Progenitor cell of endocrine pancreas (in vitro differentiated cells): ENCODE measurements around the gene CDKN2B-AS1. TPM values are rescaled to one million over a fixed set of nuclear protein-coding genes. Genes with fewer than 3 reads are reported as not detected.

Experiments
- DNase-seq: peaks from one replicate; pipeline ENCODE4 v3.0.0; 2021; ENCODE audit warnings: low spot score; ENCODE audit not compliant: unreplicated experiment
- H3K27ac Mint-ChIP-seq: 2 replicates; pipeline ENCODE4 v1.8.0; 2021; ENCODE audit warnings: mild to moderate bottlenecking, moderate library complexity, mixed read lengths
- H3K27me3 Mint-ChIP-seq: 2 replicates; pipeline ENCODE4 v1.8.0; 2021; ENCODE audit warnings: mixed read lengths
- H3K36me3 Mint-ChIP-seq: 2 replicates; pipeline ENCODE4 v1.8.0; 2022; ENCODE audit warnings: mixed read lengths; ENCODE audit not compliant: insufficient read depth
- H3K4me1 Mint-ChIP-seq: 2 replicates; pipeline ENCODE4 v1.8.0; 2021; ENCODE audit warnings: low read depth, mixed read lengths
- H3K4me3 Mint-ChIP-seq: 2 replicates; pipeline ENCODE4 v1.8.0; 2021; ENCODE audit warnings: low read depth, mild to moderate bottlenecking, moderate library complexity, mixed read lengths
- H3K9me3 Mint-ChIP-seq: 2 replicates; pipeline ENCODE4 v1.8.0; 2021; ENCODE audit warnings: low read depth, mixed read lengths
- total RNA-seq: library from RNA; stranded (reverse); gene quantifications from 2 replicates; pipeline ENCODE4 v1.2.1, GENCODE V29; 2021
- TF ChIP-seq, protein P1 (sequence below): fragments of 200-600 bp; sonication (generic); IDR thresholded peaks from one replicate; pipeline ENCODE4 v1.5.0; 2021; ENCODE audit warnings: antibody characterized with exemption, mild to moderate bottlenecking; ENCODE audit not compliant: unreplicated experiment

The CDKN2B-AS1 gene
- total RNA-seq, 1 donor from 2014 or later = not detected

DNA sequence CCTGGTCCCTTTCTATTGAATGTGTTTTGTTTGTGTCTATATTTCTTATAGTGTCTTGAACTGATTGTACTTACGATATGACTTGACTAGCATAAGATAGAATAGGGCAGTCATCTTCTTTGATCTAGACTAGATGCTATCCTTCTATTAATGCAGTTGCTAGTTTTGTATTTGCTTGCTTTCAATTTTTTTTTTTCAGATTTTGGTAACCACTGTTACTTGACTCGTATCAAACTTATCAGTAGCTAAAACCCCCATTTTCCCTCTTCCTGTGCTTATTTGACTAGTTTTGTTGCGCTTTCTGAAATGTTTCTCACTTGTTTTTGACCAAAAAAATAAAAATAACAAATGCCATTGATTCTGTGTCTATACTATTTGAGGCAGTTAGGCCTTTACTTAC, 83.5 kb downstream of the CDKN2B-AS1 start:
- H3K4me1 Mint-ChIP-seq = no peaks in the 10 kb centered on the region
- no peak overlapping the region for H3K27ac Mint-ChIP-seq
- no peaks in the 10 kb centered on the region for H3K27me3 Mint-ChIP-seq
- no peaks in the 10 kb centered on the region for H3K9me3 Mint-ChIP-seq
- H3K4me3 Mint-ChIP-seq = no peak overlapping the region
- H3K36me3 Mint-ChIP-seq = no peaks in the 10 kb centered on the region
- TF ChIP-seq, protein P1, sequence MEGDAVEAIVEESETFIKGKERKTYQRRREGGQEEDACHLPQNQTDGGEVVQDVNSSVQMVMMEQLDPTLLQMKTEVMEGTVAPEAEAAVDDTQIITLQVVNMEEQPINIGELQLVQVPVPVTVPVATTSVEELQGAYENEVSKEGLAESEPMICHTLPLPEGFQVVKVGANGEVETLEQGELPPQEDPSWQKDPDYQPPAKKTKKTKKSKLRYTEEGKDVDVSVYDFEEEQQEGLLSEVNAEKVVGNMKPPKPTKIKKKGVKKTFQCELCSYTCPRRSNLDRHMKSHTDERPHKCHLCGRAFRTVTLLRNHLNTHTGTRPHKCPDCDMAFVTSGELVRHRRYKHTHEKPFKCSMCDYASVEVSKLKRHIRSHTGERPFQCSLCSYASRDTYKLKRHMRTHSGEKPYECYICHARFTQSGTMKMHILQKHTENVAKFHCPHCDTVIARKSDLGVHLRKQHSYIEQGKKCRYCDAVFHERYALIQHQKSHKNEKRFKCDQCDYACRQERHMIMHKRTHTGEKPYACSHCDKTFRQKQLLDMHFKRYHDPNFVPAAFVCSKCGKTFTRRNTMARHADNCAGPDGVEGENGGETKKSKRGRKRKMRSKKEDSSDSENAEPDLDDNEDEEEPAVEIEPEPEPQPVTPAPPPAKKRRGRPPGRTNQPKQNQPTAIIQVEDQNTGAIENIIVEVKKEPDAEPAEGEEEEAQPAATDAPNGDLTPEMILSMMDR = no peak
- DNase-seq = no peak

DNA sequence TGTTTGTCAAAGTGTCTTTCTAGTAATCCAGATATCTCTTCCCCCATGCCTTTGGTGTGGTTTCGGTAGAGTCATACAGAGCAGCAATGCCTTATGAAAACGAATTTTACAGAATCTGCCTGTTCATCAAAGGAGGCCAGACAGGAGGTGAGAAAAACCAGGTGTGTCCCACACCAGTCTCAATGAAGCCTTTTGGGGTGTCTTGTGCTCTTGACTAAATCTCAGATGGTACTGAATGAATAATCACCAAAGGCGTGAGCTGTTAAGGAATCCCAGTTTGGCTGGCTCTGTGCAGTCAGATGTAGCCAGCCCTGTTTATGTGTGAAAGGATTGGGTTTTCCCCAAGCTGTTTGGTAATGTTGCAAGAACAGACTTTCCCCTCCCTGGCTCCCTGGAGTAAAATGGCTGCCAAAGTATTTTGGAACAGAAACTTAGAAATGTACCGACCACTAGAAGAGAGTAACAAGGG, 85.3 kb downstream of the CDKN2B-AS1 start:
- TF ChIP-seq, protein P1 = no peak
- no peaks in the 10 kb centered on the region for H3K9me3 Mint-ChIP-seq
- peaks cover 6% of the 10 kb centered on the region for H3K4me1 Mint-ChIP-seq
- H3K27me3 Mint-ChIP-seq = no peaks in the 10 kb centered on the region
- no peaks in the 10 kb centered on the region for H3K36me3 Mint-ChIP-seq
- H3K4me3 Mint-ChIP-seq = no peak overlapping the region
- no peak overlapping the region for H3K27ac Mint-ChIP-seq
- no peak for DNase-seq

DNA sequence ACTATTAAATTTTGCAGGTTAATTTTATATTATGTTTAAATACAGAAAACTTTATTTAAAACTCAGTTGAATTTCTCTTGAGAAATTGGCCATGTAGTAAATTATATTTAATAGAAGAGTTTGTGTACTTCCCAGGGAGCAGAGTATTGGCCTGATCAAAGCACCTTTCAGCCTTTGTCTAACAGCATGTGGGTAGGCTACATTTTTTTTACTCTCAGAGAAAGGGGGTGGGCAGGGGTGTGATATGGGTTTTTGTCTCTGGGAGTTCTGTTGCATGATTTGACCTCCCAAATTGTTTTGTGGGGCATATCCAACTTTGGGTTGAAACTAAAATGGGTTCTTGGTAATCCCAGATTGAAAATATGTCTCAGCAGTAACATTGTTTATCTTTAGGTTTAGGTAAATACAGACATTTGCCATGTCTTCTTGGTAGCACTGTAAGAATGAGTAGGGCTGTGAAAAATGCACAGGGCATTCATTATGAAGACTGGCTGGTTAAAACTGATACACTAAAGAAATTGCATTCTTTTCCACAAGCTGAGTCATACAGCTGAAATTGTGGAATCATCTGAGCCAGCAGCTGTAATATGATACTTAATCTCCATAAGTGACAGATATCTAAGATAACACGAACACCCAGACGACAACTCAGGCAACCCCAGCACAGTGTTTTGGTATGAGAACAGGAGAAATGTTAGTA, 89.9 kb downstream of the CDKN2B-AS1 start:
- Mint-ChIP-seq H3K36me3 (no peaks in the 10 kb centered on the region), H3K27me3 (no peaks in the 10 kb centered on the region), H3K4me3 (no peak overlapping the region), H3K9me3 (no peaks in the 10 kb centered on the region), H3K27ac (no peak overlapping the region), H3K4me1 (peaks cover 12% of the 10 kb centered on the region)
- TF ChIP-seq, protein P1 = no peak
- no peak for DNase-seq

DNA sequence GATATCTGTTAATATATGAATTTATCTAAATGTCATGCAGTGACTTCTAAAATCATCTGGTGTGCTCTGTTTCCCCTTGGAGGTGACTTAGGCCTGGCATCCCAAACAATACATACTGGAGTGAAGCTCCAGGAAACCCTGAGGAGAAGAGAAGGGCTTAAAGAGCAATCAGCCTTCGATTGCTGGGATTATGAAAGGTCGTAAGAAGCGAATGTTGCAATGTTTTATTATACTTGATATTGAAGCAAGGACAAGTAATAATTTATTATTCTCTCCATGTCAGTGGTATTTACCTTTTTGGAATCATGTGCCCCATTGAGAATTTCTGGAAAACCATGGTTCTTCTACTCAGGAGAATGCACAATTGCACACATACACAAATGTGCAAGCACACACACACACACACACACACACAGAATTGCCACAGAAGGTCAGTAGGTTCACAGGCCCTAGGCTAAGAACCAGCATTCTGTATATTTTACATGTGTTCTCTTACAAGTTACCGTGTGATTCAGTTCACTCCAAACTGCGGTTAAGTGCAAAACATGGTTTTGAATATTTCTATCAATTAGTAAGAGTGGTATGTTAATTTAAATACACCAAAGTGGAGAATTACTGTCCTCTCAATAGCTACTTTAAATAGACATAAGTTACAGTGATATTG, 93.6 kb downstream of the CDKN2B-AS1 start:
- TF ChIP-seq, protein P1 = no peak
- Mint-ChIP-seq H3K4me1 (peaks cover 12% of the 10 kb centered on the region), H3K4me3 (no peak overlapping the region), H3K27ac (no peak overlapping the region), H3K27me3 (no peaks in the 10 kb centered on the region), H3K9me3 (no peaks in the 10 kb centered on the region), H3K36me3 (no peaks in the 10 kb centered on the region)
- DNase-seq = no peak

DNA sequence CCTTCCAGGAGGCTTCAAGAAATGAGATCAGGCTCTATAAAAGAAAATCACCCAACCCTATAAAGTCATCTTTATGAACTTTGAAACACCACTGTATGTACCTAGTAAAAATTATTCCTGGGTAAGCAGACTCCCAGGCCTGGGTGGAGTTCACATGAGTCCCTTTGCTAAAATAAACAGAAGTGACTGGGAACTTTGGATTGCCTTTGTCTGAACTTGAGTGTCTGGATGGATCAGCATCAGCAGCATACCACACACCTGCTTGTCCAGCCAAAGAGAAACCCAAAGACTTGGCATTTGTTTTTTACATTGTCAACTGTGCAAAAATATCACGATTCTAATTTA, 94.1 kb downstream of the CDKN2B-AS1 start:
- Mint-ChIP-seq H3K9me3 (peaks cover 1% of the 10 kb centered on the region), H3K4me3 (no peak overlapping the region), H3K36me3 (no peaks in the 10 kb centered on the region), H3K4me1 (peaks cover 12% of the 10 kb centered on the region), H3K27ac (no peak overlapping the region), H3K27me3 (no peaks in the 10 kb centered on the region)
- no peak for DNase-seq
- TF ChIP-seq, protein P1 = no peak
